IMR-90 (cell line): ENCODE measurements around the gene PPBP. TPM values are rescaled to one million over a fixed set of nuclear protein-coding genes. Genes with fewer than 3 reads are reported as not detected.

Source experiments
- ATAC-seq: fragments of 200-7000 bp; cut with Tn5 transposase; 2 replicates; pipeline ENCODE4 v1.9.1; 2020; ENCODE audit warnings: low read depth, mild to moderate bottlenecking, moderate library complexity
- BruUV-seq: library from RNA; stranded (reverse); fragments of 400-500 nt; replicated peaks from 2 replicates; lab custom pipeline; 2021; lab: Mats Ljungman, UMichigan
- CTCF ChIA-PET: fragments of 300-600 bp; formaldehyde crosslinking; extraction: SDS; loops from one replicate; lab custom pipeline; 2021; ENCODE audit warnings: antibody characterized with exemption; lab: Yijun Ruan, JAX
- POLR2A ChIA-PET: fragments of 300-600 bp; sonication (Branson Sonifier 250); formaldehyde crosslinking; loops from one replicate; lab custom pipeline; 2022; ENCODE audit warnings: antibody characterized with exemption; ENCODE audit not compliant: unreplicated experiment; lab: Charles Lee
- DNase-seq: peaks from one replicate; pipeline ENCODE4 v3.0.0; 2013
- H2AFZ ChIP-seq: replicated peaks from 2 replicates; pipeline ENCODE3; 2013; ENCODE audit warnings: low read length, mild to moderate bottlenecking; ENCODE audit not compliant: poor library complexity
- H2AK5ac ChIP-seq: 2 replicates; pipeline ENCODE4 v1.6.1; 2013; ENCODE audit warnings: low read depth, low read length, inconsistent platforms
- H2AK9ac ChIP-seq: replicated peaks from 2 replicates; pipeline ENCODE3; 2013; ENCODE audit warnings: mild to moderate bottlenecking, low read depth, low read length, moderate library complexity; ENCODE audit not compliant: poor library complexity
- H2BK120ac ChIP-seq: 2 replicates; pipeline ENCODE4 v1.6.1; 2013; ENCODE audit warnings: low read depth, low read length, inconsistent platforms
- H2BK15ac ChIP-seq: 3 replicates; pipeline ENCODE4 v1.6.1; 2013; ENCODE audit warnings: low read depth, low read length, inconsistent platforms
- H2BK20ac ChIP-seq: 2 replicates; pipeline ENCODE4 v1.6.1; 2013; ENCODE audit warnings: low read depth, mild to moderate bottlenecking, inconsistent platforms, low read length, moderate library complexity
- H2BK5ac ChIP-seq: 2 replicates; pipeline ENCODE4 v1.6.1; 2013; ENCODE audit warnings: mild to moderate bottlenecking, low read depth, low read length, inconsistent platforms; ENCODE audit not compliant: poor library complexity, severe bottlenecking
- H3K14ac ChIP-seq: replicated peaks from 2 replicates; pipeline ENCODE4 v1.6.1; 2013; ENCODE audit warnings: low read depth, low read length, inconsistent platforms
- H3K18ac ChIP-seq: 2 replicates; pipeline ENCODE4 v1.6.1; 2013; ENCODE audit warnings: low read depth, low read length, control low read depth
- H3K23ac ChIP-seq: 2 replicates; pipeline ENCODE4 v1.6.1; 2013; ENCODE audit warnings: low read depth, low read length, inconsistent platforms
- H3K27ac ChIP-seq: 2 replicates; pipeline ENCODE4 v1.5.1; 2013; ENCODE audit warnings: mild to moderate bottlenecking, control low read depth, low read length; ENCODE audit not compliant: insufficient read depth
- H3K27me3 ChIP-seq: 2 replicates; pipeline ENCODE4 v1.6.1; 2013; ENCODE audit warnings: low read length; ENCODE audit not compliant: control insufficient read depth, insufficient read depth
- H3K36me3 ChIP-seq: 2 replicates; pipeline ENCODE4 v1.6.1; 2013; ENCODE audit warnings: low read length, mixed read lengths; ENCODE audit not compliant: control insufficient read depth, insufficient read depth
- H3K4ac ChIP-seq: 2 replicates; pipeline ENCODE4 v1.6.1; 2013; ENCODE audit warnings: low read depth, low read length, inconsistent platforms
- H3K4me1 ChIP-seq: 2 replicates; pipeline ENCODE4 v1.6.1; 2013; ENCODE audit warnings: low read length, mixed read lengths; ENCODE audit not compliant: control insufficient read depth, insufficient read depth
- H3K4me2 ChIP-seq: 2 replicates; pipeline ENCODE4 v1.6.1; 2013; ENCODE audit warnings: low read depth, mild to moderate bottlenecking, control low read depth, low read length, moderate library complexity
- H3K4me3 ChIP-seq: 2 replicates; pipeline ENCODE4 v1.5.1; 2013; ENCODE audit warnings: low read depth, mild to moderate bottlenecking, control low read depth, low read length, moderate library complexity; ENCODE audit not compliant: insufficient read depth
- H3K56ac ChIP-seq: 2 replicates; pipeline ENCODE4 v1.6.1; 2013; ENCODE audit warnings: low read length, inconsistent platforms; ENCODE audit not compliant: insufficient read depth; ENCODE audit errors: extremely low read depth
- H3K79me1 ChIP-seq, 2 experiments: 2 replicates each; pipeline ENCODE4 v1.6.1; 2013; ENCODE audit warnings: low read length in 2 of 2, inconsistent platforms in 1 of 2, low read depth in 1 of 2
- H3K9ac ChIP-seq: 2 replicates; pipeline ENCODE4 v1.6.1; 2013; ENCODE audit warnings: low read depth, low read length, control low read depth
- H3K9me1 ChIP-seq: 2 replicates; pipeline ENCODE4 v1.6.1; 2013; ENCODE audit warnings: low read length, inconsistent platforms; ENCODE audit not compliant: insufficient read depth
- H3K9me3 ChIP-seq: 2 replicates; pipeline ENCODE4 v1.6.1; 2013; ENCODE audit warnings: low read length; ENCODE audit not compliant: control insufficient read depth, insufficient read depth
- H4K20me1 ChIP-seq: 2 replicates; pipeline ENCODE4 v1.6.1; 2013; ENCODE audit warnings: low read length, inconsistent platforms; ENCODE audit not compliant: insufficient read depth
- H4K5ac ChIP-seq: 2 replicates; pipeline ENCODE4 v1.6.1; 2013; ENCODE audit warnings: mild to moderate bottlenecking, low read depth, low read length, control low read depth
- H4K8ac ChIP-seq, 2 experiments: 2 replicates each; pipeline ENCODE4 v1.6.1; 2013; ENCODE audit warnings: low read depth in 2 of 2, low read length in 2 of 2, control low read depth in 1 of 2, inconsistent platforms in 1 of 2
- H4K91ac ChIP-seq: 2 replicates; pipeline ENCODE4 v1.6.1; 2013; ENCODE audit warnings: low read depth, low read length, inconsistent platforms; ENCODE audit not compliant: insufficient read depth
- BHLHE40 ChIP-seq: fragments of 150-350 bp; IDR thresholded peaks from 2 replicates; pipeline ENCODE4 v1.6.1; 2016; ENCODE audit warnings: mild to moderate bottlenecking, low read depth, low read length
- CEBPB ChIP-seq: IDR thresholded peaks from 2 replicates; pipeline ENCODE4 v1.6.1; 2012; ENCODE audit warnings: low read depth, low read length, improper control_type of control experiment
- FOS ChIP-seq: fragments of 150-350 bp; IDR thresholded peaks from 2 replicates; pipeline ENCODE4 v1.6.1; 2016; ENCODE audit warnings: low read depth, low read length
- MAZ ChIP-seq: IDR thresholded peaks from 2 replicates; pipeline ENCODE4 v1.6.1; 2012; ENCODE audit warnings: low read depth, mild to moderate bottlenecking, low read length, improper control_type of control experiment, moderate library complexity, borderline replicate concordance
- RCOR1 ChIP-seq: IDR thresholded peaks from 2 replicates; pipeline ENCODE4 v1.6.1; 2012; ENCODE audit warnings: mild to moderate bottlenecking, low read length, improper control_type of control experiment; ENCODE audit not compliant: insufficient replicate concordance
- SMC3 ChIP-seq: fragments of 150-350 bp; IDR thresholded peaks from 2 replicates; pipeline ENCODE4 v1.6.1; 2016; ENCODE audit warnings: low read depth, mild to moderate bottlenecking, antibody characterized with exemption, low read length, moderate library complexity
- dilution Hi-C: fragments of 300-500 bp; cut with HindIII; formaldehyde crosslinking; loops from one replicate; pipeline ENCODE4 v1.14.3; 2018; ENCODE audit warnings: low sequenced_read_pairs; ENCODE audit not compliant: unreplicated experiment
- in situ Hi-C: fragments of 300-500 bp; cut with MboI; formaldehyde crosslinking; loops from 3 replicates; pipeline ENCODE4 v1.14.3; 2019; ENCODE audit warnings: low sequenced_read_pairs, inconsistent platforms, mixed read lengths
- intact Hi-C: fragments of 100-400 bp; cut with micrococcal nuclease; formaldehyde crosslinking; loops from 2 replicates; pipeline ENCODE4 v1.10.0; 2022
- polyA plus RNA-seq, 3 experiments: library from polyadenylated mRNA; depleted of rRNA; stranded (reverse); fragments of >200 nt; gene quantifications; 2 replicates each; pipeline ENCODE4 v1.2.3, GENCODE V29; 2012; ENCODE audit warnings: low replicate concordance in 1 of 3
- total RNA-seq: library from RNA; depleted of rRNA; stranded (reverse); fragments of >200 nt; gene quantifications from 2 replicates; pipeline ENCODE4 v1.2.3, GENCODE V29; 2012
- TF ChIP-seq, protein P1 (sequence below): conservative IDR thresholded peaks from 2 replicates; pipeline ENCODE4 v1.5.1; 2012; ENCODE audit warnings: mild to moderate bottlenecking, low read depth, low read length, improper control_type of control experiment
- TF ChIP-seq, protein P2 (sequence below): fragments of 150-350 bp; IDR thresholded peaks from 2 replicates; pipeline ENCODE4 v1.6.1; 2016; ENCODE audit warnings: low read depth, mild to moderate bottlenecking, low read length, moderate library complexity, borderline replicate concordance

PPBP gene
- total and polyA plus RNA-seq, 2 of the 4 experiments (the other 2 are of a cell fraction) = not detected

DNA sequence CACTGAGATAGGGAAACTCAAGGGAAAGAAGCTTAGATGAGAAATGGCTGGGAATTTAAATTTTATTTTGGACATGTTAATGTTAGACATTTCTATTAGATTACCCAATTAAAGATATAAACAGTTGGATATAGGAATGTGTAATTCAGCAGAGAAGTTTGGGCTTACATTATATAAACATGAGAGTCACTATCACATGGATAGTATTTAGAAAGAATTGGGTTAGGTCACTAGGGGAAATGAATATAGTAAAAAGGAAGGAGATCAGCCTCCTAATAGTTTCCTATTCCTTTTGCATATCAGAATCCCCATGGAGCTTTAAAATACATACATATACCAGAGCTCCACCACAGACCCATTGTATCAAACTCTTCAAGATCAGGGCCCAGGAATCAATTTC lies 30.1 kb upstream of the PPBP start:
- Histone ChIP-seq H3K18ac (peak overlapping the region; percentile 48), H4K91ac (no peak overlapping the region), H2AK5ac (no peak overlapping the region), H2AK9ac (no peak overlapping the region), H3K9ac (no peak overlapping the region; the same call in 1 of the 2 replicates), H3K4me2 (peak overlapping the region; percentile 75), H3K27me3 (0 out of 2 replicates have a peak, but pooled peaks cover 2% of the 10 kb centered on the region), H4K20me1 (no peaks in the 10 kb centered on the region), H3K4ac (peak overlapping the region; percentile 38; the same call in 1 of the 2 replicates), H2BK20ac (peak overlapping the region; percentile 81; the same call in 1 of the 2 replicates), H2AFZ (no peak overlapping the region), H2BK5ac (no peak overlapping the region), H4K8ac (peak overlapping the region in 1 of 2 experiments; percentile 61; a peak in 1 of 4 replicates), H2BK120ac (peak overlapping the region; percentile 77), H3K14ac (peak overlapping the region; percentile 53; the same call in 1 of the 2 replicates), H3K9me3 (no peaks in the 10 kb centered on the region), H4K5ac (no peak overlapping the region), H3K9me1 (peaks cover 12% of the 10 kb centered on the region), H2BK15ac (no peak overlapping the region), H3K27ac (peak overlapping the region; percentile 64; the same call in 1 of the 2 replicates), H3K79me1 (no peaks in the 10 kb centered on the region), H3K56ac (no peak overlapping the region), H3K4me3 (no peak overlapping the region), H3K4me1 (peaks cover 12% of the 10 kb centered on the region), H3K36me3 (no peaks in the 10 kb centered on the region), H3K23ac (peak overlapping the region; percentile 71)
- intact Hi-C loops (no loop called here), dilution Hi-C loops (no loop called here), in situ Hi-C loops (no loop called here)
- BruUV-seq = no TSS peak
- CTCF ChIA-PET = interaction anchor here (1.4 kb wide), 1 partner anchor 21 kb away, joined by 3 read pairs; the partner anchor contains the start of gene CXCL3
- POLR2A ChIA-PET = no interaction called here
- ATAC-seq = peak; percentile 94
- DNase-seq = peak; percentile 82
- TF ChIP-seq, protein P1, sequence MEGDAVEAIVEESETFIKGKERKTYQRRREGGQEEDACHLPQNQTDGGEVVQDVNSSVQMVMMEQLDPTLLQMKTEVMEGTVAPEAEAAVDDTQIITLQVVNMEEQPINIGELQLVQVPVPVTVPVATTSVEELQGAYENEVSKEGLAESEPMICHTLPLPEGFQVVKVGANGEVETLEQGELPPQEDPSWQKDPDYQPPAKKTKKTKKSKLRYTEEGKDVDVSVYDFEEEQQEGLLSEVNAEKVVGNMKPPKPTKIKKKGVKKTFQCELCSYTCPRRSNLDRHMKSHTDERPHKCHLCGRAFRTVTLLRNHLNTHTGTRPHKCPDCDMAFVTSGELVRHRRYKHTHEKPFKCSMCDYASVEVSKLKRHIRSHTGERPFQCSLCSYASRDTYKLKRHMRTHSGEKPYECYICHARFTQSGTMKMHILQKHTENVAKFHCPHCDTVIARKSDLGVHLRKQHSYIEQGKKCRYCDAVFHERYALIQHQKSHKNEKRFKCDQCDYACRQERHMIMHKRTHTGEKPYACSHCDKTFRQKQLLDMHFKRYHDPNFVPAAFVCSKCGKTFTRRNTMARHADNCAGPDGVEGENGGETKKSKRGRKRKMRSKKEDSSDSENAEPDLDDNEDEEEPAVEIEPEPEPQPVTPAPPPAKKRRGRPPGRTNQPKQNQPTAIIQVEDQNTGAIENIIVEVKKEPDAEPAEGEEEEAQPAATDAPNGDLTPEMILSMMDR = no peak
- TF ChIP-seq MAZ = no peak
- TF ChIP-seq, protein P2, sequence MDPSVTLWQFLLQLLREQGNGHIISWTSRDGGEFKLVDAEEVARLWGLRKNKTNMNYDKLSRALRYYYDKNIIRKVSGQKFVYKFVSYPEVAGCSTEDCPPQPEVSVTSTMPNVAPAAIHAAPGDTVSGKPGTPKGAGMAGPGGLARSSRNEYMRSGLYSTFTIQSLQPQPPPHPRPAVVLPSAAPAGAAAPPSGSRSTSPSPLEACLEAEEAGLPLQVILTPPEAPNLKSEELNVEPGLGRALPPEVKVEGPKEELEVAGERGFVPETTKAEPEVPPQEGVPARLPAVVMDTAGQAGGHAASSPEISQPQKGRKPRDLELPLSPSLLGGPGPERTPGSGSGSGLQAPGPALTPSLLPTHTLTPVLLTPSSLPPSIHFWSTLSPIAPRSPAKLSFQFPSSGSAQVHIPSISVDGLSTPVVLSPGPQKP = no peak
- peak; percentile 24; the same call in 1 of the 2 replicates for TF ChIP-seq CEBPB
- no peak for TF ChIP-seq SMC3
- no peak for TF ChIP-seq RCOR1
- 0 out of 2 replicates have a peak, but pooled peaks have one; percentile 5 for TF ChIP-seq BHLHE40
- TF ChIP-seq FOS = peak; percentile 12; the same call in 1 of the 2 replicates
